ENCODE measurements around the gene SELENOV.

- TF ChIP-seq, protein P1, sequence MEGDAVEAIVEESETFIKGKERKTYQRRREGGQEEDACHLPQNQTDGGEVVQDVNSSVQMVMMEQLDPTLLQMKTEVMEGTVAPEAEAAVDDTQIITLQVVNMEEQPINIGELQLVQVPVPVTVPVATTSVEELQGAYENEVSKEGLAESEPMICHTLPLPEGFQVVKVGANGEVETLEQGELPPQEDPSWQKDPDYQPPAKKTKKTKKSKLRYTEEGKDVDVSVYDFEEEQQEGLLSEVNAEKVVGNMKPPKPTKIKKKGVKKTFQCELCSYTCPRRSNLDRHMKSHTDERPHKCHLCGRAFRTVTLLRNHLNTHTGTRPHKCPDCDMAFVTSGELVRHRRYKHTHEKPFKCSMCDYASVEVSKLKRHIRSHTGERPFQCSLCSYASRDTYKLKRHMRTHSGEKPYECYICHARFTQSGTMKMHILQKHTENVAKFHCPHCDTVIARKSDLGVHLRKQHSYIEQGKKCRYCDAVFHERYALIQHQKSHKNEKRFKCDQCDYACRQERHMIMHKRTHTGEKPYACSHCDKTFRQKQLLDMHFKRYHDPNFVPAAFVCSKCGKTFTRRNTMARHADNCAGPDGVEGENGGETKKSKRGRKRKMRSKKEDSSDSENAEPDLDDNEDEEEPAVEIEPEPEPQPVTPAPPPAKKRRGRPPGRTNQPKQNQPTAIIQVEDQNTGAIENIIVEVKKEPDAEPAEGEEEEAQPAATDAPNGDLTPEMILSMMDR (IDR thresholded peaks at IDR 0.05): no peak
- TF ChIP-seq POLR2A (IDR thresholded peaks at IDR 0.05): no peak
Observed at GRCh38 chr19:39518975-39519374, 4.0 kb downstream of the SELENOV start.

All from thyroid gland (tissue), 4 donors.